DLD1 (cell line): ENCODE data around the gene PRMT9.

Experiments used
- in situ Hi-C: cut with HindIII; loops from 2 replicates; pipeline ENCODE4 v1.10.0; 2017; ENCODE audit warnings: low sequenced_read_pairs

Gene PRMT9

GRCh38 chr4:147682755-147683154, 1.2 kb downstream of the PRMT9 start:
- in situ Hi-C loops, result no loop called here

GRCh38 chr4:147678796-147679549, 5.0 kb downstream of the PRMT9 start:
- in situ Hi-C loops, result no loop called here

GRCh38 chr4:147678106-147678505, 5.9 kb downstream of the PRMT9 start:
- in situ Hi-C loops, result no loop called here

- in situ Hi-C loops, result no loop called here
Measured at GRCh38 chr4:147674496-147674895, 9.5 kb downstream of the PRMT9 start.

- in situ Hi-C loops, result no loop called here
Measured at GRCh38 chr4:147674073-147674472, 9.9 kb downstream of the PRMT9 start.

- in situ Hi-C loops, result no loop called here
Measured at GRCh38 chr4:147658501-147658900, 25.5 kb downstream of the PRMT9 start.

GRCh38 chr4:147655639-147656038, 28.3 kb downstream of the PRMT9 start:
- in situ Hi-C loops, result no loop called here

GRCh38 chr4:147651563-147651962, 32.4 kb downstream of the PRMT9 start:
- in situ Hi-C loops, result no loop called here

GRCh38 chr4:147648656-147649055, 35.3 kb downstream of the PRMT9 start:
- in situ Hi-C loops, result no loop called here

- in situ Hi-C loops, result no loop called here
Measured at GRCh38 chr4:147645099-147645498, 38.9 kb downstream of the PRMT9 start.

GRCh38 chr4:147644471-147644870, 39.5 kb downstream of the PRMT9 start:
- in situ Hi-C loops, result no loop called here

GRCh38 chr4:147643616-147644015, 40.3 kb downstream of the PRMT9 start:
- in situ Hi-C loops, result no loop called here

GRCh38 chr4:147640331-147640730, 43.6 kb downstream of the PRMT9 start:
- in situ Hi-C loops, result no loop called here

- in situ Hi-C loops, result no loop called here
Measured at GRCh38 chr4:147639388-147639787, 44.6 kb downstream of the PRMT9 start.

- in situ Hi-C loops, result no loop called here
Measured at GRCh38 chr4:147638942-147639341, 45.0 kb downstream of the PRMT9 start.

GRCh38 chr4:147638365-147638764, 45.6 kb downstream of the PRMT9 start:
- in situ Hi-C loops, result no loop called here

- in situ Hi-C loops, result no loop called here
Measured at GRCh38 chr4:147635348-147635747, 48.6 kb downstream of the PRMT9 start.

- in situ Hi-C loops, result no loop called here
Measured at GRCh38 chr4:147633643-147634042, 50.3 kb downstream of the PRMT9 start.

- in situ Hi-C loops, result no loop called here
Measured at GRCh38 chr4:147633113-147633512, 50.9 kb downstream of the PRMT9 start.

- in situ Hi-C loops, result no loop called here
Measured at GRCh38 chr4:147629783-147630730, 53.9 kb downstream of the PRMT9 start.

GRCh38 chr4:147628415-147628814, 55.5 kb downstream of the PRMT9 start:
- in situ Hi-C loops, result no loop called here

GRCh38 chr4:147626903-147627302, 57.1 kb downstream of the PRMT9 start:
- in situ Hi-C loops, result no loop called here
